IPS DF 4.7 (cell line): ENCODE data around the gene CDK1.

ENCODE experiments used
- DNase-seq: peaks from one replicate; pipeline ENCODE4 v3.0.0-alpha.2; 2013; ENCODE audit warnings: low spot score; ENCODE audit errors: extremely low read depth

Gene CDK1

DNA sequence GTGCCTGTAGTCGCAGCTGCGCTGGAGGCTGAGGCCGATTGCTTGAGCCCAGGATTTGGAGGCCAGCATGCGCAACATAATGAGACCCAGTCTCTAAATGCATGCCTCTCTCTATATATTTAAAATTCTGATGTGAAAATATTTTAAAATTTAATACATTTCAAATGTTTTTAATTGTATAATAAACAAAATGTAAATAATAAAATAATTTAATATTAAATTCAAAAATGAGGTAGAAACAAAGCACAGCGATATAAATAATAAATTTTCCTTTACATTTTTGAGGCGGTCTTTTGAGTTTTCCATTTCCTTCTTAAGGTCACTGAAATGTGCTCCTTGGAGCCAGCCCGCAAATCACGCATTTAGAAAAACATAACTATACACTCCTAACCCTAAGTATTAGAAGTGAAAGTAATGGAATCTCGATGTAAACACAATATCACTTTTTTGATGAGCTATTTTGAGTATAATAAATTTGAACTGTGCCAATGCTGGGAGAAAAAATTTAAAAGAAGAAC is 523 bp upstream of the CDK1 start:
- DNase-seq: no peak

DNA sequence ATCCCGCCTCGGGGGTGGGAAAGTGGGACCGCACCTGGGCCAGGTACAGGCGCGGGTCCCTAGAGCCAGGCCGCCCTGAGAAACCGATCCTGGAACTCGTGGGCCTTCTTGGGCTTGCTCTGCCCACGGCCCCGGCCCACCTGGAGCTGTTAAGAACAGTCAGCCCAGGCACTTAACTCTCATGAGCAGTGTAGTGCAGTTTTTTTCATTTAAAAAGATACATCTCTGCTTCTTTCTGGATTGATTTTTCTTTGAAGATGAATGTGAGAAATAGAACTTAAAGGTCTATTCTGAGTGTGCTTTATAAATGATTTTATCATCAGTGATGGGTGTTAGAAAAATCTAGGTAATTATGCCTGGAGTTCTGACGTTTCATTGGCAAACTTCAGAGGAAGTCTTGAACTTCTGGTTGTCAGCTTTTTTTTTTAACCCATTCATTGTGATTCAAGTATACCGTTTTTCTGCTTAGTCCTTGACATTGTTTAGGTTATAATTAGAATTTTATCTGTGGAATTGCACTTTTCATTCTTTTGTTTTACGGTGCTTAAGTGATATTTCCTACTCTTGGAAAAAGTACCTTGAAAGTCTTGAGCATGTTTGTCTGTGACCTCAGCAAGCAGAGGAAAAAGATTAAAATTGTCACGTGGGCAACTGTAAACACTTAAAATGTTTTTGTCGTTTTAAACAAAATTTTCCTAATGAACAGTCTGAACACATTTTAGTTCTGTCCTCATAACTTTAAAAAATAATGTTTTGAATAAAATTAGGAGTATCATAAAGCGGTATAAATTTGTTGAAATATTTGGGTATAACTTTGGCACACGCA is 906 bp downstream of the CDK1 start:
- no peak for DNase-seq

DNA sequence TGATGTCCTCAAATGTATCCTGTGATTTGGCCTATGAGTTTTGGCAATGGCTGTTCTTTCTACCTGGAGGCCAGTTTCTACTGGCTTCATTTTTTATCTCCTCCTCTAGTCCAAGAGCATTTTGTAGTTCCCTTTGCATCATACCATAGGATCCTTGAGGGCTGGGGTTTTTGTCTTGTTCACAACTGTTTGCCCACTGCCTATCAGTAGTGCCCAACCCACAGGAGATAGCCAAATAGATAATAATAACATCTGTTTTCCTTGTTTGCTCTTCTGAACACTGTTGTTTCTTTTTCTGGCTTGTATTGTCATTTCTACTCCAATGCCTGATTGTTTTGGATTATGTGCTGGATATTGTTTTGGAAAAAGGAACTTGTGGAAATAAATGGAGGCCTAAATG is 3.4 kb downstream of the CDK1 start:
- no peak for DNase-seq

DNA sequence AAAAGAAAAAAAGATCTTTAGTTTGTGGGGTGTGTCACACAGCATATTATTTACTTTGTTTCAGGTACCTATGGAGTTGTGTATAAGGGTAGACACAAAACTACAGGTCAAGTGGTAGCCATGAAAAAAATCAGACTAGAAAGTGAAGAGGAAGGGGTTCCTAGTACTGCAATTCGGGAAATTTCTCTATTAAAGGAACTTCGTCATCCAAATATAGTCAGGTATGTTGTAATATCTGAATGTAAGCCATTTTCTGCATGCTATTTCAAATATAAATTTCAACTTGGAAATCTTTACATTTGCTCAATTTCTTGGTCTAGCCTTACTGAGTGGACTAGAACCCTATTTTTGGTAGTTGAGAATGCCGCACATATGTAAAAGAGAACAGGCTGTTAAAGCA is 6.4 kb downstream of the CDK1 start:
- DNase-seq: no peak

DNA sequence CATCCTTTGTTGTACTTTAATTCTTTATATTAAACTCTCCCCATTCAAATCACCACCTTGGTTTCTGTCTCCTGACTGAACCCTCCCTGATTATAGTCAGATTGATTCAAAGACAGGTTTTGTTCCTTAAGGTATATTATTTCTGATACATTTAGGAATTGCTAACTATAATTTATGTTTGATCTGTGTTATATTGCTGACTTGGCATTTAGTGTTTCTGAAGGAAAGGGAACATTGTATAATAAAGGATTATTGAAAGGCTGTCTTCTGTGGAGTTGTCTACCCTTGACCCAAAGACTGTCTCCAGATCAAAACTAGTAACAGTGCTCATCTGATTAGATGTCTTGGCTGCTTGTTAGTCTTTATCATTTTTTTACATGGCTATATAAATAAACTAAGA is 10.3 kb downstream of the CDK1 start:
- DNase-seq: no peak

DNA sequence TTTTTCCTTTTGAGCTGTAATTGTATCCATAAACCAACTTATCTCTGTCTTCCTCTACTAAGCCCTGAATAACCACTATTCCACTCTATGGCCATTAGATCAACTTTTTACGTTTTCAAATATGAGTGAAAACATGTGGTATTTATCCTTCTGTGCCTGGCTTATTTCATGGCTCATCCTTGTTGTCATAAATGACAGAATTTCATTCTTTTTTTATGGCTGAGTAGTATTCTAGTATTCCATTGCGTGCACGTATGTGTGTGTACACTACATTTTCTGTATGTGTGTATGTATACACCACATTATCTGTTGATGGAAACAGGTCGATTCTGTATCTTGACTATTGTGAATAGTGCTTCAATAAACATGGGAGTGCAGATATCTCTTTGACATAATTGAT is 11.1 kb downstream of the CDK1 start:
- no peak for DNase-seq

DNA sequence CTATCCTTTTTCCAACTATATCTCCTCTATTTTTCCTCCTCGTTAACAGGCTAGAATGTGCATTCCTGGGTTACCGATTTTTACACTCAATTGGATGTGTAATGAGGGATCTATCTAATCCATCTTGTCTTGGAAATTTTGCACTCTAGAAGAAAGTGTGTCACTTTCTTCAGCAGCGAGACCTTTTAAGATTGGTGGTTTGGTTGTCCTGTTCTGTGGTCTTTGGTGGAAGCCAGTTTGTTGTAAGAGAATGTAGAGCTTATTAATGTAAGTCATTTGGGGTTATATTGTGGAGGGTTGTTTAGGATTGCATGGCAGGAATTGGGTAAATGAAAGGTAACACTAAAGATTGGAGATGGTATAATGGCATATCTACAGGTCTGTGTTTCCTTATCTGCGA is 16.7 kb downstream of the CDK1 start:
- DNase-seq: no peak

DNA sequence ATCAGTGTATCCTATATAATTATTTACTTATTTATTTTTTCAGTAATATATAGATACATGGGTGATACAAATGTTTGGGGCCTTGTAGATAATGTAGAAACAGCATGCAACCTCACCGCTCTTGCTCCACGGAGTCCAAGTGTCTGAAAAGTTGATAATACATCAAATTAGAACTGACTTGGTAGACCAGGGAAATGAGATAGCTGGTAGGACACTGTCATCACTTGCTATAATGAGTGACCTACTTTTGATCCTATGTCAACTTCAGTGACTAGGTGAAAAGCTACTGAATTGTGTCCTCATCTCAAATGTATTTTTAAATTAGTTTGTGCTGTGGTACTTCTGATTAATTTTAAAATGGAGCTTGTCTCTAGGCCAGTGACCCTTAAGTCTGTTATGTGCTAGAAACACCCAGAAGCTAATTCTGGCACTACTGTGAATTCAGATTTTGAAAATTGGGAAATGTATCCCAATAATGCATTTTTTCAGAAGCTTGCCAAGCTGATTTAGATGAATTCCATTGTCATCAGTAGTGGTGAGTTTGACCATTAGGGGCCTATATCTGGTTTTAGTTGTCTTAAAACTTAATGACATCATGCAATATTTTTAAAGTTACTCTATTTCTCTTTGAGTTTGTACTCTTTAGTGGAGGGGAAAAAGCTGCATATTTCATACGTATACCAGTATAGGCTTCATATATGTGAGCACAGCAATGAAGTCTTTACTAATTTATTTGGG is 17.4 kb downstream of the CDK1 start:
- no peak for DNase-seq

DNA sequence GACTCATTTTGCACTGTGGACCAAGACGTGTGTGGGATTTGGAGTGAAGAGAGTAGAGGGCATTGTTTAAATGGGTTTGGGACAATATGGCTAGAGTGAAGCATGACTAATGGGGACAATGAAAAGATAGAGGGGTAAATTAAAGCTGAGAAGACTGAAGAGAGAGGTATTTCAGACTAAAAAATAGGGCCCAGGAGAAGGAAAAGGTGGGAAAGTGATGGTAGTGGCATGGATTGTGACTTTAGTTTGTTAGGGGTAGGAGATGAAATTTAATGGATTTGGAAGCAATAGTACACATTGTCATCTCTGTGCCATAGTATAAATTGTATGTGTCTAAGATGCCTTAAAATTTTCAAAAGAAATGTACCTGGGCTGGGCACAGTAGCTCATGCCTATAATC is 18.2 kb downstream of the CDK1 start:
- no peak for DNase-seq

DNA sequence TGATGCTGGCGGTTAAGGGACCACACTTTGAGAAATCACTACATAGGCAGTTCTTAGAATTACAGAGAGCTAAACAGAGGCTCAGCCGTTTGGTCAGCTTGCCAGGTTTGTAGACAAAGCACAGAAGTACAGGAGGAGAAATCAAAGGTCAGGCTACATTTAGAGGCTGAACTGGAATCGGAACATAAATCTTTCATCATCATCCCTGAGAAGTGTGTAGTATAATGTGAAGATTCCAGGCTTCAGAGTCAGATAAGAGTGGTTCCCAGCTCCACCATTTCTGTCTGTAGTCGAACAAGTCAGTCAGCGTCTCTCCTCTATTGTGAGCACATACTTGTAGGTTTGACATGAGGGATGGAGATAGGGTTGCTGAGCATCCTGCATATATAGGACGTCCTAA is 18.9 kb downstream of the CDK1 start:
- DNase-seq: no peak

DNA sequence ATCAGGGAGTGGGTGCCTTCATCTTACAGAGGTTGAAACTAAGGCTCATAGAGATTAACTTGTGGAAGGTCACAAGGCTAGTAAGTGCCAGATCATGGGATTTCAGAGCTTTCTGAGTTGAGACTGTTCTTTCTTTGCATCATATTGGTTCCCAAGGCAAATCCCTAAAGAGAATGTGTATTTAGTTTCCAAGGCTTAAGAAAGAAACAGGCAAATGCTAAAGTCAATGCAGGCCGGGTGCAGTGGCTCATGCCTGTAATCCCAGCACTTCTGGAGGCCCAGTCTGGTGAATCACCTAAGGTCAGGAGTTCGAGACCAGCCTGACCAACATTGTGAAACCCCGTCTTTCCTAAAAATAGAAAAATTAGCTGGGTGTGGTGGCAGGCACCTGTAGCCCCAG is 19.8 kb downstream of the CDK1 start:
- no peak for DNase-seq

DNA sequence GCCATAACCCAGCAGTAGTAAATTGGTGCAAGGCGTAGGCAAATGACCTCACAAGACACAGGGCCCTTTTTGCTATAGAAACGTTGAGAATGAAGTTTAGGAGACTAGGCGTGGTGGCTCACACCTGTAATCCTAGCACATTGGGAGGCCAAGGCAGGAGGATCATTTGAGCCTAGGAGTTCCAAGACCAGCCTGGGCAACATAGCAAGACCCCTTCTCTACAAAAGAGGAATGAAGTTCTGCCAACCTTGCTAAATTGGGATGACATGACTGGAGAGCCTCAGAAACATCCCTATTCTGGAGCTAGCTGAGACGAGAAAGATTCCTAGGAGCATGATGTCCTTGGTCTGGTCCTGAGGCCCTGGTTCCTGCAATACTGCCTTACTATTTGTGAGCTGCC is 20.6 kb downstream of the CDK1 start:
- DNase-seq: no peak

DNA sequence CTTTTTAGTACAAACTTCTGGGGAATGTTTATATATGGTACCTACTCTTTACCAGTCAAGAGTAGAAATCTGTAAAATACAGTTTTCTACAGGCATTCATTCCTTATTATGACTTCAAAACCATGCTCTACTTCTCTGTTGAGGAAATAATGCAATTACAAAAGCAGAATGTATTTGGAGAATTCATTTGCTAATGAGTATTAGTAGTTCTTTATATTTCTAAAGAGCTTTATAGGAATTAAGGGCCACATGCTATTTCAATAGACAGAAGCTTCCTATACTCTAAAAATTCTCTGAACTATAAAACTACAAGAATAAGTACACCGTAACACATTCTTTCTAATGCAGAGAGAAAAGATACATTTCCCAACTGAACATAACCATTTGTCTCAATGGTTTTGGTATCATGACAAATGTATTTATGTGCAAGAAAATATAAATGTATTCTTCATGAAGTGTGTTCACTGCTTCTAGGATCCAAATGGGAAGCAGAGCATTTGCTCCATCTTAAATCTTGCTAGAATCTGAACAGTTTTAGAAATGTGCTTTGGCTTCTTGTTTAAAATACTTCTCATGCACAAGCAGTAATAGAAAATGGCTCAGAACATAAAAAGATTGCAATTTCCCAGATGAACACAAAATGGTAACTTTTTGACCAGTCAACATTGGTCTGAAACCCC is 21.8 kb downstream of the CDK1 start:
- no peak for DNase-seq

DNA sequence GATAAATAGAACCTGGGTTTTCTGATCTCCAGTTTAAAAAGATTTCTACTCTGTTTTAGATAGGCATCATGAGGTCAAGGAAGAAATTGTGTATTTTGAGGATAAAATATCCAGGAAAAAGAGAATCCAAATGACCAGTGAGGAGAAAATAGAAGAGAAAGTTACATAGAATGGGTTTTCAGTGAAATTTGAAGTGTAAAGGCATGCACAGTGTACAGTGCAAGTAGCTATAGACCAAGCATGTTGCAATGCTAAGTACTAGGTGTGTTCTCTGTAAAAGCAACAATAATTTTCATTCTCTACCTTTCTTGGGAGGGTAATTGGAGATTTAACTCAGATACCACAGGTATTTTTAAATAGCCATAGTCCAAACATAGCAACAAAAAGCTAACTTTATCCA is 22.6 kb downstream of the CDK1 start:
- no peak for DNase-seq

DNA sequence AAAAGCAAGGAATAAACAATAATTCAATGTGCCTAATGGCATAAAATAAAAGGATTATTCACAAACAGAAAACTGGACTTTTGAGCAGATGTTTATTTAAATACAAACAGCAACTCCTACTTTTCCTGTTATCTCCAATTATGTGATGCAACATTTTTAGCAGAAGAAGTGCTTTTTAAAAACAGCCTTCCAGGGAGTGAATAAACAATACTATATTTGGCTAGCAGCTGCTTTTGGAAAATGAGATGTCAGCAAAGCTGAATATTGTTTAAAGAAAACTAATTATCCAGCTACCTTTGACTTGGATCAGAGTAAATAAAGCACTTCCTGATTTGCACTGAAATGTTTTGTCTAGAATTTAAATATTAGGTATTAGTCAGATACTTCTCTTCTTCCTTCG is 23.2 kb downstream of the CDK1 start:
- no peak for DNase-seq

DNA sequence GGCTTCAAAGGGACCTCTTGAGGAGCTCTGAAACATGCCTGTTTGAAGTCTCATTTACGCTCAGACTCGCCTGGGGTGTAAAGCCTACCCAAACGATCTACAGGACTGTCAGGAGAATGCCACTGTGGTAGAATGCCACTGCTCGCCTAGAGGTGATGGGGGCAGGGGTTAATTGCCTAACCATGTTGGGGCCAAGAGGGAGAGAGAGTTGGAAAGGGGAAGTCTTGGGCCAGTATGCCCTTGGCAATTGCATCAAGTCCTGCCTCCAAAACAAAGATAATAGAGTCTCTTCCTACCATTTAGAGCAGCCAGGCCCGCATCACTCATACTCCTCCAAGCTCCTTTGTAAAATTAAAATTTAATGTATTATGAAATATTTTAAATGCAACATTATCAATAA is 25.2 kb downstream of the CDK1 start:
- no peak for DNase-seq

DNA sequence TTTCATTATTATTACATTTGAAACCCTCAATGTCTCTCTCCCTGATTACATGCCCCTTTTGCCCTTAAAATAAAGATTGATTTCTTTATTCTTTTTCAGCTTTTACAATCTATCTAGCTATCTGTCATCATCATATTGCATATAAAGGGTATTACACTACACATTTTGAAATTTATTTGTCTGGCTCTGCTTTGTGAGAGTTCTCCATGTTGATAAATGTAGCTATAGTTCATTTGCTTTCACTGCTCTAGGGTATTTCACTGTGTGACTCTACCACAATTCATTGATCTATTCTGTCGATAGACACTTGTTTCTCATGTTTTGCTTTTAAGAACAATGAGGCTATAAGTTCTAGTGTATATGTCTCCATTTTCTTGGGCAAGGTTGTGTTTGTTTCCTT is 25.6 kb downstream of the CDK1 start:
- DNase-seq: no peak

DNA sequence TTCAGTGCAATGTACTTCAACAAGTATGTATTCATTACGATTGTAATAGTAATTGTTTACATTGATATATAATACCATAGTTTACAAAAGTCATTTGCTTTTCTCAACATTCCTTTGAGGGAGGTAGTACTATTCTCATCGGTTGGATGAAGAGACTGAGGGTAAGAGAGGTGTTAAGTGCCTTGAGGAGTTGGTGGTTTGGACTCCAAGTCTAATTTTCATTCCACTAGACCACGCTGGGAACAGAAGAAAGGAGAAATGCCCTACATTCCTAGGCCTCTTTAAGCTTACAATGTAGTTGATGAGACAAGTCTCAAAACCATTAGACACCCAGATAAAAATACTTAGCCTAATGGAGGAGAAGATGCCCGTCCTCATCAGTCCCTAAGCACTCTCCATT is 28.6 kb downstream of the CDK1 start:
- DNase-seq: no peak

DNA sequence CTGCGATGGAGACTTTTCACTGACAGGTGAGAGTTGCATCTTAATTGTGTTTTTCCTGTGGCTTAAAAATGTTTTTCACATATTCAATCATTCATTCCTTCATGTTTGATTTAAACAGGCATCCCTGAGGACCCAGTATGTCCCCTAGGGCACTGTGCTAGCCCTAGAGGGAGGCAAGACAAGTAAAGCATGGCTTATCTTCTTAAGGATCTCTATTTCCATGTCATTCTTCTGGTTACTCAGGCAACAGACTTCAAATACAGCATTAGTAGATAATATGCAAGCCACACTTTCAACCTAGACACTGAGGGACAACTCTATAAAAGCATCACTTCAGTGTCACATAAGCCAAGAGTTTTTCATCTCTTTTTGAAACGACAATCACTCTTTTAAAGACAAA is 29.2 kb downstream of the CDK1 start:
- DNase-seq: no peak

DNA sequence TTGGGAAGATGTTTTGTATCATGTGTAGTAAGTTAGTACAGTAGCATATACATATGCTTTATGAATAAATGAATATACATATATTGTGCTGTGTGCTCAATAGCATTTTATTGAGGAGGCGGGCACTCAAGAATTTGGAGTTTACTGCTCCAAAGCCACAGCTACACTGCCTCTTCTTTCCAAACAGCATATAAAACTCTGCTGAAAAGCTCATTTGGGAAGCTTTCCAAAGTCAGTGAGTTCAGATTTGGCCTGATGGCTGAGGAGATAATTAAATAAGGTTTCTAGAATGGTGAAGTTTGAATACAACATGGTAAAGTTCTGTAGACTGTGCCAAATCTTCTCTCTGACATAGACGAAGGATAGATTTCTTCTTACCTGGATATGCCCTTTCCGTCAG is 29.8 kb downstream of the CDK1 start:
- DNase-seq: no peak

DNA sequence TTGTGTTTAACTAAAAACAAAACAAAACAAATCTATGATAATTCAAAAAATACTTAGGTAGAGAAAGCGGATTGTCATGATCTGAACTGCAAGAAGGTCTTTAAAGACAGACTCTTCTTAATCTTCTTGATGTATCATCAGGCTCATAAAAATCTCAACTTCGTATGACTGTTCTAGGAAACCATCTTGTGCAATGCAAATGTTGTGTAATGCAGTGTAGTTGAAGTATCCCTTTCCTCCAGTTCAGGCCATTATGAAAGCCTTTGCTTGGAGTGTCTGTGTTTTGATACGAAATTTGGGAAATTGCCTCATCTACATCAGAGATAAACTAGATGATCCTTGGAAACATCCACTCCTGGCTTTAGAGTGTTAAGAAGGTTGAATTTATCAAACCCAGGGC is 30.9 kb downstream of the CDK1 start:
- DNase-seq: no peak

DNA sequence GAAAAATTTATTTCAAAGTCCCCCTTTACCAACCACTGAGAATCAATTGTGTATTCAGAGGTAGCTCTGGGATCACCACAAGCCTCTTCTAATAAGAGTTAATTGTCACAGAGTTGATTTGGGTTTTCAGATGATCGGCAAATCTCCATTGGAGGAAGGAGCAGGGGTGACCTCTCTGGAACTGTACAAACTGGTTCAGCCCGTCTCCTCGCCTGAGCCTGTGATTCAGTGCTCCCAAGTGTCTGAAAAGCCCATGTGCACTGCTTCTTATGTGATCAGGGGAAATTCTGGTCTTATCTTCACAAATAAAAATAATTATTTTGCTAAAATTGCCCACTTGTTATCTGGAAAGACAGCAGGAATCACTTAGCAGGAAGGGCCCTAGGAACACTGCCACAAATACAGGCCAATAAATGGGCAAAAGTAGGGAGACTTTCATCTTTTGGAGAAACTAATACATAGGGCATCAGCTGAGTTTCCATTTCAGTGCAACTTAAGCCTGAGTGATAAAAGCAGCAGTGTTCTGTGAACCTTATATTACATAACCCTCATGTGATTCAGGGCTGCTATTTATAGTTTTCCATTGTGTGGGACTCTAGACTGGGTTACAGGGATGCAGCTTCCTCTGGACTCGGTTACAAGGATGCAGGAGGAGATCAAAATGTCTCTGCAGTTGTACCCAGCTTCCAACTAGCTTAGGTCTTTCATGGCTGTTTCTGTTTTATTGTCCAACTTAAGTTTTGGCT is 32.3 kb downstream of the CDK1 start:
- DNase-seq: no peak
